GM19099 (cell line): ENCODE results near the gene ZSCAN23.

Source experiments
- POLR2A ChIP-seq: IDR thresholded peaks from 3 replicates; pipeline ENCODE4 v1.6.1; 2011; ENCODE audit warnings: low read depth; ENCODE audit not compliant: insufficient read length; ENCODE audit errors: extremely low read depth

Gene ZSCAN23

GRCh38 chr6:28399350-28400121 lies 43.8 kb downstream of the ZSCAN23 start, which contains the start of gene ZSCAN12:
Gene ZSCAN12 (minus strand): TSS chr6:28399747. CDS start chr6:28398405, 1,342 bp downstream.
- TF ChIP-seq POLR2A: peak; percentile 82

- TF ChIP-seq POLR2A: no peak
Measured at GRCh38 chr6:28395918-28396317, 47.4 kb downstream of the ZSCAN23 start.

GRCh38 chr6:28393912-28394662 lies 49.2 kb downstream of the ZSCAN23 start:
- TF ChIP-seq POLR2A: no peak

GRCh38 chr6:28390688-28391087 lies 52.6 kb downstream of the ZSCAN23 start:
- no peak for TF ChIP-seq POLR2A

GRCh38 chr6:28384143-28384533 lies 59.2 kb downstream of the ZSCAN23 start:
- TF ChIP-seq POLR2A: no peak

GRCh38 chr6:28383235-28384142 lies 59.8 kb downstream of the ZSCAN23 start:
- TF ChIP-seq POLR2A: peak; percentile 54
